ENCODE results near the gene DBF4. TPM values are rescaled to one million over a fixed set of nuclear protein-coding genes. Genes with fewer than 3 reads are reported as not detected.

Gene DBF4
- total and polyA plus RNA-seq, 2 of the 13 experiments (the other 11 are each of a cell fraction or from before 2014, with no cell fraction given): 5.0 to 64.4 TPM

DNA sequence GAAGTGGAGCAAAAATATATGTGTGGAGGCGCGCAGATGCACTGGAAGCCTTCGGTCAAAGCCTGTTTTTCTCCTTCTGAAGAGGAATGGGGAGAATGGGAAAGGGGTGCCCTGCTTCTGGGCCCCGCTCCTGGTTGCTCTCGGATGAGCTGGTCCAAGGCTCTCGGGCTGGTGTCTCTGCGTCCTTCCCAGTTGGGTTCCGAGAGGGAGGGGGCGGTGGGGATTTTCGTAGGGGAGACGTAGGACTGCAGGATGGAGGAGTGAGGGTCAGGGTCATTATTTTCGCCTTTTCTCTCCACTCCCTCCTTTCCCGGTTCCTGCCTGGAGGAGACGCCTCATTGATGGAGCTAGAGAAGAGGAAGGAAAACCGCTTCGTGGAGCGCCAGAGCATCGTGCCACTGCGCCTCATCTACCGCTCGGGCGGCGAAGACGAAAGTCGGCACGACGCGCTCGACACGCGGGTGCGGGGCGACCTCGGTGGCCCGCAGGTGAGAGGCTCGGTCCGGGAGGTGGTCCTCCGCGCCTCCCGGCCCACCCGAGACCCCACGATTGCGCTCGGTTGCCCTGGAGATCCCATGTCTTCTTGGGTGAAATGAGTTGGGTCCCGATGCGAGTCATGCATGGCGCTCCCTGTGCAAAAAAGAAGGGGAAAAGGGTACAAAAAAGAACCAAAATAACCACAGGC, 58.5 kb downstream of the DBF4 start (continued):
- TF ChIP-seq, protein P1, sequence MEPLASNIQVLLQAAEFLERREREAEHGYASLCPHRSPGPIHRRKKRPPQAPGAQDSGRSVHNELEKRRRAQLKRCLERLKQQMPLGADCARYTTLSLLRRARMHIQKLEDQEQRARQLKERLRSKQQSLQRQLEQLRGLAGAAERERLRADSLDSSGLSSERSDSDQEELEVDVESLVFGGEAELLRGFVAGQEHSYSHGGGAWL (CRISPR knock-in tag; IDR thresholded peaks at IDR 0.05): 0 out of 2 replicates have a peak, but pooled peaks have one; percentile 24
- TF ChIP-seq, protein P2, sequence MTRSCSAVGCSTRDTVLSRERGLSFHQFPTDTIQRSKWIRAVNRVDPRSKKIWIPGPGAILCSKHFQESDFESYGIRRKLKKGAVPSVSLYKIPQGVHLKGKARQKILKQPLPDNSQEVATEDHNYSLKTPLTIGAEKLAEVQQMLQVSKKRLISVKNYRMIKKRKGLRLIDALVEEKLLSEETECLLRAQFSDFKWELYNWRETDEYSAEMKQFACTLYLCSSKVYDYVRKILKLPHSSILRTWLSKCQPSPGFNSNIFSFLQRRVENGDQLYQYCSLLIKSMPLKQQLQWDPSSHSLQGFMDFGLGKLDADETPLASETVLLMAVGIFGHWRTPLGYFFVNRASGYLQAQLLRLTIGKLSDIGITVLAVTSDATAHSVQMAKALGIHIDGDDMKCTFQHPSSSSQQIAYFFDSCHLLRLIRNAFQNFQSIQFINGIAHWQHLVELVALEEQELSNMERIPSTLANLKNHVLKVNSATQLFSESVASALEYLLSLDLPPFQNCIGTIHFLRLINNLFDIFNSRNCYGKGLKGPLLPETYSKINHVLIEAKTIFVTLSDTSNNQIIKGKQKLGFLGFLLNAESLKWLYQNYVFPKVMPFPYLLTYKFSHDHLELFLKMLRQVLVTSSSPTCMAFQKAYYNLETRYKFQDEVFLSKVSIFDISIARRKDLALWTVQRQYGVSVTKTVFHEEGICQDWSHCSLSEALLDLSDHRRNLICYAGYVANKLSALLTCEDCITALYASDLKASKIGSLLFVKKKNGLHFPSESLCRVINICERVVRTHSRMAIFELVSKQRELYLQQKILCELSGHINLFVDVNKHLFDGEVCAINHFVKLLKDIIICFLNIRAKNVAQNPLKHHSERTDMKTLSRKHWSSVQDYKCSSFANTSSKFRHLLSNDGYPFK (CRISPR knock-in tag; IDR thresholded peaks at IDR 0.05; ENCODE audit: borderline replicate concordance): 0 out of 2 replicates have a peak, but pooled peaks have one; percentile 17
- TF ChIP-seq, protein P3, sequence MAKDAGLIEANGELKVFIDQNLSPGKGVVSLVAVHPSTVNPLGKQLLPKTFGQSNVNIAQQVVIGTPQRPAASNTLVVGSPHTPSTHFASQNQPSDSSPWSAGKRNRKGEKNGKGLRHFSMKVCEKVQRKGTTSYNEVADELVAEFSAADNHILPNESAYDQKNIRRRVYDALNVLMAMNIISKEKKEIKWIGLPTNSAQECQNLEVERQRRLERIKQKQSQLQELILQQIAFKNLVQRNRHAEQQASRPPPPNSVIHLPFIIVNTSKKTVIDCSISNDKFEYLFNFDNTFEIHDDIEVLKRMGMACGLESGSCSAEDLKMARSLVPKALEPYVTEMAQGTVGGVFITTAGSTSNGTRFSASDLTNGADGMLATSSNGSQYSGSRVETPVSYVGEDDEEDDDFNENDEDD (CRISPR knock-in tag; IDR thresholded peaks at IDR 0.05; ENCODE audit: borderline replicate concordance): peak; percentile 68; the same call in 1 of the 2 replicates
- TF ChIP-seq, protein P4, sequence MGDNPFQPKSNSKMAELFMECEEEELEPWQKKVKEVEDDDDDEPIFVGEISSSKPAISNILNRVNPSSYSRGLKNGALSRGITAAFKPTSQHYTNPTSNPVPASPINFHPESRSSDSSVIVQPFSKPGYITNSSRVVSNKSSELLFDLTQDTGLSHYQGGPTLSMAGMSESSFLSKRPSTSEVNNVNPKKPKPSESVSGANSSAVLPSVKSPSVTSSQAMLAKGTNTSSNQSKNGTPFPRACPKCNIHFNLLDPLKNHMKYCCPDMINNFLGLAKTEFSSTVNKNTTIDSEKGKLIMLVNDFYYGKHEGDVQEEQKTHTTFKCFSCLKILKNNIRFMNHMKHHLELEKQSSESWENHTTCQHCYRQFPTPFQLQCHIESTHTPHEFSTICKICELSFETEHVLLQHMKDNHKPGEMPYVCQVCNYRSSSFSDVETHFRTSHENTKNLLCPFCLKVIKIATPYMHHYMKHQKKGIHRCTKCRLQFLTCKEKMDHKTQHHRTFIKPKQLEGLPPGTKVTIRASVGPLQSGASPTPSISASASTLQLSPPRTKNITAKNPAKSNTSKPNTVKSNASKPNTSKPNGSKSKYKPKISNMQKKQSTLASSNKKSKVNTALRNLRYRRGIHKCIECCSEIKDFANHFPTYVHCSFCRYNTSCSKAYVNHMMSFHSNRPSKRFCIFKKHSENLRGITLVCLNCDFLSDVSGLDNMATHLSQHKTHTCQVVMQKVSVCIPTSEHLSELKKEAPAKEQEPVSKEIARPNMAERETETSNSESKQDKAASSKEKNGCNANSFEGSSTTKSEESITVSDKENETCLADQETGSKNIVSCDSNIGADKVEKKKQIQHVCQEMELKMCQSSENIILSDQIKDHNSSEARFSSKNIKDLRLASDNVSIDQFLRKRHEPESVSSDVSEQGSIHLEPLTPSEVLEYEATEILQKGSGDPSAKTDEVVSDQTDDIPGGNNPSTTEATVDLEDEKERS (CRISPR knock-in tag; IDR thresholded peaks at IDR 0.05): no peak
- TF ChIP-seq, protein P5, sequence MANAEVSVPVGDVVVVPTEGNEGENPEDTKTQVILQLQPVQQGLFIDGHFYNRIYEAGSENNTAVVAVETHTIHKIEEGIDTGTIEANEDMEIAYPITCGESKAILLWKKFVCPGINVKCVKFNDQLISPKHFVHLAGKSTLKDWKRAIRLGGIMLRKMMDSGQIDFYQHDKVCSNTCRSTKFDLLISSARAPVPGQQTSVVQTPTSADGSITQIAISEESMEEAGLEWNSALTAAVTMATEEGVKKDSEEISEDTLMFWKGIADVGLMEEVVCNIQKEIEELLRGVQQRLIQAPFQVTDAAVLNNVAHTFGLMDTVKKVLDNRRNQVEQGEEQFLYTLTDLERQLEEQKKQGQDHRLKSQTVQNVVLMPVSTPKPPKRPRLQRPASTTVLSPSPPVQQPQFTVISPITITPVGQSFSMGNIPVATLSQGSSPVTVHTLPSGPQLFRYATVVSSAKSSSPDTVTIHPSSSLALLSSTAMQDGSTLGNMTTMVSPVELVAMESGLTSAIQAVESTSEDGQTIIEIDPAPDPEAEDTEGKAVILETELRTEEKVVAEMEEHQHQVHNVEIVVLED (CRISPR knock-in tag; IDR thresholded peaks at IDR 0.05; ENCODE audit: borderline replicate concordance): no peak
- TF ChIP-seq SALL1 (CRISPR knock-in tag; IDR thresholded peaks at IDR 0.05) (0 out of 2 replicates have a peak, but pooled peaks have one; percentile 26), TEAD2 (CRISPR knock-in tag; IDR thresholded peaks at IDR 0.05) (0 out of 2 replicates have a peak, but pooled peaks have one; percentile 1)
- TF ChIP-seq, protein P6, sequence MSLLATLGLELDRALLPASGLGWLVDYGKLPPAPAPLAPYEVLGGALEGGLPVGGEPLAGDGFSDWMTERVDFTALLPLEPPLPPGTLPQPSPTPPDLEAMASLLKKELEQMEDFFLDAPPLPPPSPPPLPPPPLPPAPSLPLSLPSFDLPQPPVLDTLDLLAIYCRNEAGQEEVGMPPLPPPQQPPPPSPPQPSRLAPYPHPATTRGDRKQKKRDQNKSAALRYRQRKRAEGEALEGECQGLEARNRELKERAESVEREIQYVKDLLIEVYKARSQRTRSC (CRISPR knock-in tag; IDR thresholded peaks at IDR 0.05; ENCODE audit: low read depth): no peak
- TF ChIP-seq, protein P7, sequence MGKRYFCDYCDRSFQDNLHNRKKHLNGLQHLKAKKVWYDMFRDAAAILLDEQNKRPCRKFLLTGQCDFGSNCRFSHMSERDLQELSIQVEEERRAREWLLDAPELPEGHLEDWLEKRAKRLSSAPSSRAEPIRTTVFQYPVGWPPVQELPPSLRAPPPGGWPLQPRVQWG (CRISPR knock-in tag; IDR thresholded peaks at IDR 0.05; ENCODE audit: borderline replicate concordance, low read depth): no peak
